AG09309 (cell line): ENCODE data around the gene BCL2.

Source experiments
- DNase-seq: peaks from one replicate; pipeline ENCODE4 v3.0.0-alpha.2; 2010; ENCODE audit warnings: low read depth
- H3K4me3 ChIP-seq: 2 replicates; pipeline ENCODE4 v1.5.1; 2011; ENCODE audit warnings: mild to moderate bottlenecking, low read depth, low read length, moderate library complexity; ENCODE audit not compliant: control insufficient read depth
- TF ChIP-seq, protein P1 (sequence below): IDR thresholded peaks from 2 replicates; pipeline ENCODE4 v1.5.1; 2011; ENCODE audit warnings: mild to moderate bottlenecking, low read depth, low read length, inconsistent platforms; ENCODE audit not compliant: insufficient read depth, control insufficient read depth; ENCODE audit errors: missing control alignments

BCL2 gene

DNA sequence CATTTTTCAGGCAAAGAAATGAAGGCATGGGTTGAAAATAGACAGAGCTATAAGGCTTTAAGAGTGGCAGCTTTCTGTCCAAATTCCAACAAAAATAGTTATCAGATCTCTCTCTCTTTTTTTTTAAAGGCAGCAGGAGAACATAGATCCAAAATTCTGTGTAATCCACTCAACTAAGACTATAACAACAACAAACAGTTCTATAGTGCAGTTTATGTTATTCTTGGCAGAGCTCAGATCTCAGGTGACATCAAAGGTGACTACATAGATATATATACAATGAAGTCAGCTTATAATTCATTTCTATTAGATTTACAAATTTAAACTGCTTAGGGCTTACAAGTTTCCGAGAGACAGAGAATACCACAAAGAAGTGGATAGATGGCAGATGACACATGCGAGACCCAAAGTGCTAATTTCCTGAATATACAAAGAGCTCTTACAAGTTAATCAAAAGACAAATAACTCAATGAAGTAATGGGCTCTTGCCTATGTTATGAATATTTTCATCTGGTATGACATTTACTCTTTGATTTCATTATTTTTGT, 223.2 kb downstream of the BCL2 start:
- no peak for DNase-seq
- H3K4me3 ChIP-seq, result no peak overlapping the region
- TF ChIP-seq, protein P1, sequence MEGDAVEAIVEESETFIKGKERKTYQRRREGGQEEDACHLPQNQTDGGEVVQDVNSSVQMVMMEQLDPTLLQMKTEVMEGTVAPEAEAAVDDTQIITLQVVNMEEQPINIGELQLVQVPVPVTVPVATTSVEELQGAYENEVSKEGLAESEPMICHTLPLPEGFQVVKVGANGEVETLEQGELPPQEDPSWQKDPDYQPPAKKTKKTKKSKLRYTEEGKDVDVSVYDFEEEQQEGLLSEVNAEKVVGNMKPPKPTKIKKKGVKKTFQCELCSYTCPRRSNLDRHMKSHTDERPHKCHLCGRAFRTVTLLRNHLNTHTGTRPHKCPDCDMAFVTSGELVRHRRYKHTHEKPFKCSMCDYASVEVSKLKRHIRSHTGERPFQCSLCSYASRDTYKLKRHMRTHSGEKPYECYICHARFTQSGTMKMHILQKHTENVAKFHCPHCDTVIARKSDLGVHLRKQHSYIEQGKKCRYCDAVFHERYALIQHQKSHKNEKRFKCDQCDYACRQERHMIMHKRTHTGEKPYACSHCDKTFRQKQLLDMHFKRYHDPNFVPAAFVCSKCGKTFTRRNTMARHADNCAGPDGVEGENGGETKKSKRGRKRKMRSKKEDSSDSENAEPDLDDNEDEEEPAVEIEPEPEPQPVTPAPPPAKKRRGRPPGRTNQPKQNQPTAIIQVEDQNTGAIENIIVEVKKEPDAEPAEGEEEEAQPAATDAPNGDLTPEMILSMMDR, result no peak

DNA sequence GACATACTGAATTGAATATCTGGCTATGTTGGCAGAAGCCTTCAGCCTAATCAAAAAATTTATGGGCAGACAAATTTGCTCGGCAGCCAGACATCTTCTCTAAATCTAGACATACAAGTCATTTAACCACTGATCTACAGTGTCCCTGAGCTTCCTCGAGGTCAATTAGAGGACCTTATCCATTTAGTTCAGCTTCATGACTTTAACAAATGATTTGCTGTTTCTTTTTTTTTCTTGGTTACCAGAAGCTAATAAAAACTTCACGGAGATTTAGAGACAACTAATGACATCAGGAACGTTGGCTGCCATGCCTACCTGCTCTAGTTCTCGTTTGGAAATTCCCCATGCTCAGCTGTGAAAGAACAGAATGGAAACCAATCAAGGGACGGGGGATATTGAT, 223.8 kb downstream of the BCL2 start:
- TF ChIP-seq, protein P1, result no peak
- H3K4me3 ChIP-seq, result no peak overlapping the region
- no peak for DNase-seq

DNA sequence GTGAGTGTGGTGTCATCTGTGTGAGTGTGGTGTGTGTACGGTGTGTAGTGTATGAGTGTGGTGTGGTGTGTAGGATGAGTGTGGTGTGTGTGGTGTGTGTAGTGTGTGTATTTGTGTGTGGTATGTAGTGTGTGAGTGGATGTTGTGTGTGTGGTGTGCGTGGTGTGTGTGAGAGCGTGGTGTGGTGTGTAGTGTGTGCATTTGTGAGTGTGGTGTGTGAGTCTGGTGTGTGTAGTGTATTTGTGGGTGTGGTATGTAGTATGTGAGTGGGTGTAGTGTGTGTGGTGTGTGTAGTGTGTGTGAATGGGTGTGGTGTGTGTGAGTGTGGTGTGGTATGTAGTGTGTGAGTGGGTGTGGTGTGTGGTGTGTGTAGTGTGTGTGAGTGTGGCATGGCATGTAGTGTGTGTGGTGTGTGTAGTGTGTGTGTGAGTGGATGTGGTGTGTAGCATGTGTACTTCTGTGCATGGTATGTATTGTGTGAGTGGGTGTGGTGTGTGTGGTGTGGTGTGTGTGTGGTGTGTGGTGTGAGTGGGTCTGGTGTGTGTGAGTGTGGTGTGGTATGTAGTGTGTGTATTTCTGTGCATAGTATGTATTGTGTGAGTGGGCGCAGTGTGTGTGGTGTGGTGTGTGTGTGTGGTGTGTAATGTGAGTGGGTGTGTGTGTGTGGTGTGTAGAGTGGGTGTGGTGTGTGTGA, 227.8 kb downstream of the BCL2 start:
- DNase-seq, result no peak
- TF ChIP-seq, protein P1, result no peak
- no peak overlapping the region for H3K4me3 ChIP-seq

DNA sequence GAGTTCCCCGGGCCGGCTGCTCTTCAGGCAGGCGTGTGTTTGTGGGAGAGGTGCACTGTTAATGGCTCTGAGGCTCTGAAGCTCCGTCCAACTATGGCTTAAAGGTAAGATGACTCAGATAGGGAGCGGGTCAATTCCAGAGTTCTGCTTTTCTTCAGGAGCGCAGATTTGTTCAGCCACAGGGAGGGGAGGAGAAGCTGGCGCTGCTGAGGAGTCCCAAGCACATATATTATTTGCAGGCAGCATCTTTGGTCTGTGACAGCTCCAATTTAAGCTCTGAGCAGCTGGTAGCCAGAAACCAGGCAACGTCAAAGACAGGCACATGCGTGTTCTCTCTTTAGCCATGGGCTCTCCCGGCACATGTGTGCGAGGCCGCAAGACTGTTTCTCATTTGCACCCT, 229.2 kb downstream of the BCL2 start:
- TF ChIP-seq, protein P1, result no peak
- DNase-seq, result no peak
- H3K4me3 ChIP-seq, result no peak overlapping the region

DNA sequence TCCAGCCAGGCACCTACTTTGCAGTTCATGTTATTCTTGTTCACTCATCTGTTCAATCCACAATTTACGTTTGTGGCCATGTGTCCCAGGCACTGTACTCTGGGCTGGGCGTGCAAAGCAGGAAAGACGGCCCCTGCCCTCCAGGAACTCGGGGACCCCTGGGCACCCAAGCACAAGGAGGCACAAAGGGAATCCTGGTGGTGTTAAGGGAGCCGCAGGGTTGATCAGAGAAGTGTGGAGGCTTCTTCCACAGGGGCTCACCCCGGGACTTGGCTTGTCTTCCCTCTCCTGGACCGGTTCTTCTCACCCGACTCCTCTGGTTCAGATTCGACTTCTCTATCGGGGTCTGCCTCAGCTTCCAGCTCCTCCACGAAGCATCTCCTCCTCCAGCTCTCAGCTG, 230.5 kb downstream of the BCL2 start:
- TF ChIP-seq, protein P1, result no peak
- no peak overlapping the region for H3K4me3 ChIP-seq
- DNase-seq, result no peak

DNA sequence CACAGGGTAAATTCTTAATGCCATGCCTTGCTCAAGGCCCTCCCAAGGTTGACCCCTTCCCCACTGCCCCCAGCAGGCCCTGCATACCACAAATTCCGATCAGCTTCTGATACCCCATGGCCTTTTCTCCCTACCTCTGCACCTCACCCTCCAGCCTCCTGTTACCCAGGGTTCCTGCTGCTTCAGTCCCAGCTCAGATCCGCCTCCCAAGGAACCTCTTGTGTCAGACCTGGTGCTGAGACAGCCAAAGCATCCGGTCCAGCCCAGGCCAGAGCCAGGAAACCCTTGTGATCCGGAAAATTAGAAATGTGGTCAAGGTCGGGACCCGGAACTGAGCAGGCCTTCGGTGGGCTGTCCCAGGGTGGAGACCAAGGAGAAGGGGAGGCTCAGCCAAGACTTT, 231.3 kb downstream of the BCL2 start:
- DNase-seq, result no peak
- TF ChIP-seq, protein P1, result no peak
- no peak overlapping the region for H3K4me3 ChIP-seq
